ENCODE data around the gene PARD6B.
"Not testable (repeated sequence)": the region's sequence is repeated elsewhere in the genome, so short reads cannot be mapped to it uniquely, and the experiment has no call there.

The PARD6B gene

GRCh38 chr20:50746138-50746940, 15.0 kb downstream of the PARD6B start:
- DNase-seq (ENCODE audit: low read depth in 2 of 2) = no peak

DNA sequence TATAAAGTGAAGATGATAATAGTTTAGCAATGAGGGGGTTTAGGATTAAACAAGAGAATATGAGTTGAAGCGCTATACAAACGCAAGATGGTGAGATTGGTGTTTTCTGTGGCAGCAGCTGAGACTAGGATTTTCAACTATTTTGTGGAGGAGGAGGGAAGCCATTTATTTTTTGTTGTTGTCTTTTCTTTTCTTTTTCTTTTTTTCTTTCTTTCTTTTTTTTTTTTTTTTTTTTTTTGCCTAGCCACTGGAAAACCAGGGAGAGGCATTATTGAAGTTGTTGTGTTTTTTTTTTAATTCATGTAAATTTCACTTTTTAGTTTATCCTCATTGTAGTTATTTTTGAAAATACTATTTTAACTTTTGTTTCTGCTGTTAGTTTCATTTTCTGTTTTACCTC, 15.9 kb downstream of the PARD6B start:
- no peak for DNase-seq (ENCODE audit: low read depth in 2 of 2)

DNA sequence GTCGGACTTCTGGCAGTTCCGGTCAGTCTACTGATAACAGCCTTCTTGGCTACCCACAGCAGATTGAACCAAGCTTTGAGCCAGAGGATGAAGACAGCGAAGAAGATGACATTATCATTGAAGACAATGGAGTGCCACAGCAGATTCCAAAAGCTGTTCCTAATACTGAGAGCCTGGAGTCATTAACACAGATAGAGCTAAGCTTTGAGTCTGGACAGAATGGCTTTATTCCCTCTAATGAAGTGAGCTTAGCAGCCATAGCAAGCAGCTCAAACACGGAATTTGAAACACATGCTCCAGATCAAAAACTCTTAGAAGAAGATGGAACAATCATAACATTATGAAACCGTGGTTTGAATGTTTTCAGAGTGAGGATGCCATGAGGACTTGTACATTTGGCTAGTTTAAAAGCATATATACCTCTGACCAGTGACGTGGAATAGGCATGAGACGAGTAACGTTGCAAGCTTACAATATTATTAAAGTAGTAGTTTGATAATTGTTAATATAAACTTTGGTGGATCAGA, 18.8 kb downstream of the PARD6B start:
- DNase-seq (ENCODE audit: low read depth in 2 of 2) = no peak

DNA sequence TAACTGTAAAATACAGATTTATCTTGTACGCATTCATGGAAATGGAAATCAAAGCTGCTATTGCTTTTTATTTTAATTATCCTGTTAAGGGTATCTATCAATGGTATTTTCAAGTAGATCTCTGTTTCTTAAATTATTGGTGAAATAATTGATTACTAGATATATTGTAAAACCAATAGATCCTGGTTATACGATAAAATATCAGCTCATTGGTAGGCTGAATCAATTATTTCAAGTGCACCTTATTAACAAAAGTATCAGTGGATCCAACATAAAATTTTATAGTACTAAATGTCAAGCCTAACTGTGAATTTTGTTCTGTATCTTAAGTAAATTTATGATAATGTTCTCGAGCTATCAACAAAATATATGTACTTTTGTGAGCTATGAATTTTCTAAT, 21.8 kb downstream of the PARD6B start:
- DNase-seq (ENCODE audit: low read depth in 2 of 2) = no peak

DNA sequence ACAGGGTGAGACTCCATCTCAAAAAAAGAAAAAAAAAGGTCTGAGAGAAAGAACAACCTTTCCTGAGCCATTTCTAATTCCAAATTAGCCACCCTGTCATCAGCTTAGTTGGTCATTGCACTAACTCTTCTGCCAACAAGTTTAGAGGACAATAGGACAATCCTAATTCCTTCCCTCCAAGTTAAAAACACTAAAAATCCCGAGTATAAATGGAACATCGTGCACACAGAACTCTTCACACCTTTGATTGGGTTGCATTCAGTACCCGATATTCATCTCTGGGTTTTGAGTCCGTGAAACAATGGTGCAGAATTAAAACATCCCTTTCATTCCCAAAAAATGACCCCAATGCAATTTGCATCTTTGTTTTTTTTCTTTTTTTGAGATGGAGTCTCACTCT, 23.0 kb downstream of the PARD6B start:
- no peak for DNase-seq (ENCODE audit: low read depth in 2 of 2)

- no peak for DNase-seq (ENCODE audit: low read depth in 2 of 2)
Measured at GRCh38 chr20:50756447-50756846, 25.1 kb downstream of the PARD6B start.

GRCh38 chr20:50758469-50758868, 27.1 kb downstream of the PARD6B start:
- DNase-seq (ENCODE audit: low read depth in 2 of 2) = no peak

GRCh38 chr20:50758992-50759391, 27.6 kb downstream of the PARD6B start:
- no peak for DNase-seq (ENCODE audit: low read depth in 2 of 2)

DNA sequence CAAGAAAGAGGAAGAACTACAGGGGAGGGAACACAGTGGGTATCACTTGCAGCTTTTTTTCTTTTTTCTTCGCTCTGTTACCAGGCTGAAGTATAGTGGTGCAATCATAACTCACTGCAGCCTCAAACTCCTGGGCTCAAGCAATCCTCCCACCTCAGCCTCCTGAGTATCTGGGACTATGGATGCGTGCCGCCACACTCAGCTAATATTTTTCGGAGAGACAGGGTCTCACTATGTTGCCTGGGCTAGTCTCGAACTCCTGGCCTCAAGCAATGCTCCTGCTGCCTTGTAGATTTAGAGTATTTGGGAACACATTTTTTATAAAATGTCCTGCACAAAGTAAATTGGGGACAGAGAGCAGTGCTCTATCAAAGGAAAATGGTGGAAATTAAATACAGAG, 28.3 kb downstream of the PARD6B start:
- no peak for DNase-seq (ENCODE audit: low read depth in 2 of 2)

- DNase-seq (ENCODE audit: low read depth in 2 of 2) = no peak
Measured at GRCh38 chr20:50762045-50762422, 30.7 kb downstream of the PARD6B start.

DNA sequence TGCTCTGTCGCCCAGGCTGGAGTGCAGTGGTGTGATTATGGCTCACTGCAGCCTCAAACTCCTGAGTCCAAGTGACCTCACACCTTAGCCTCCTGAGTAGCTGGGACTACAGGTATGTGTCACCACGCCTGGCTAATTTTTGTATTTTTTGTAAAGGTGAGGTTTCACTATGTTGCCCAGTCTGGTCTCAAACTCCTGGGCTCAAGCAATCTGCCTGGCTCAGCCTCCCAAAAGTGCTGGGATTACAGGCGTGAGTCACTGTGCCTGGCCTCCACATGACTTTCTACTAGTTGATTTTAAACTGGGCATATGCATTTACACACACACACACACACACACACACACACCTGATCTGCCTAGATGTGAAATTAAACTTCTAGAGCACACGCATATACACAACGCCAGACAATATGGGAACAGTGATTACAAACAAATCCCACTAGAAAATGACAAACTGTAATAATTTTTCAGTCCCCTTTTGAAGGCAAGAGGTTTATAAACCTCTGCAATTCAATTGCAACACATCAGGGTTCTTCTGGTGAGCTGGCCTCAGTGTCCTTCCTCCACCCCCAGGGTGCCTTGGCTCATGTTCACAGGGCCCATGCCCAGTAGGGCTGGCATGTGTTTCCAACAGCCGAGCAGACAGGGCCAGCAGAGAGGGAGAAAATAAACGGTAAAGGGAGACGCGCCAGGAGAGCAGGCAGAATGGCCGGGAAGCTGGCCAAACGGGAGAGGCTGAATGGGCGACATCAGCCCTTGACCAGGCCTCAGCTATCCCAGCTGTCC, 31.2 kb downstream of the PARD6B start:
- DNase-seq (ENCODE audit: low read depth in 2 of 2) = no peak

DNA sequence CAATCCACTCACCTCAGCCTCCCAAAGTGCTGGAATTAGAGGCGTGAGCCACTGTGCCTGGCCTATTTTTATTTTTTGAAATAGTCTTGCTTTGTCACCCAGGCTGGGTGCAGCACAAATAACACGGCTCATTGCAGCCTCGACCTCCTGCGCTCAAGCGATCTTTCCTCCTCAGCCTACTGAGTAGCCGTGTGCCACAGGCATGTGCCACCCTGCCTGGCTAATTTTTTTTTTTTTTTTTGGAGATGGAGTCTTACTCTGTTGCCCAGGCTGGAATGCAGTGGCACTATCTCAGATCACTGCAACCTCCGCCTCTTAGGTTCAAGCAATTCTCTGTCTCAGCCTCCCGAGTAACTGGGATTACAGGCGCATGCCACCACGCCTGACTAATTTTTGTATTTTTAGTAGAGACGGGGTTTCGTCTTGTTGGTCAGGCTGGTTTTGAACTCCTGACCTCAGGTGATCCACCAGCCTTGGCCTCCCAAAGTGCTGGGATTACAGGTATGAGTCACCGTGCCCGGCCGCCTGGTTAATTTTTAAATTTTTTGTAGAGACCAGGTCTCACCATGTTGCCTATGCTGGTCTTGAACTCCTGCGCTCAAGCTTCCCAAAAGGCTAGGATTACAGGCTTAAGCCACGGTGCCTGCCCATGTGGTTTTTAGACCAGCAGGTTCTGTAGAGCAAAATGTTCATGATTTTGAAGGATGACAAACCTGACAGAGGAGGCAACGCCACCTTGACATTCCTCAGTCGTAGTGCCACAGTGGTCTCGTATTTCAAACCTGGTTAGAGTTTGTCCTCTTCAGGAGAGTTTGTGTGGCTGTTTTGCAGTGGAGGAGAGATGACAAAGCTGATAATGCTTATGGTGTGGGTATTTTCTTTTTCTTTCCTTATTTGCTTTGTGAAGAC, 32.4 kb downstream of the PARD6B start:
- not testable (repeated sequence) for DNase-seq (ENCODE audit: low read depth in 2 of 2)

DNA sequence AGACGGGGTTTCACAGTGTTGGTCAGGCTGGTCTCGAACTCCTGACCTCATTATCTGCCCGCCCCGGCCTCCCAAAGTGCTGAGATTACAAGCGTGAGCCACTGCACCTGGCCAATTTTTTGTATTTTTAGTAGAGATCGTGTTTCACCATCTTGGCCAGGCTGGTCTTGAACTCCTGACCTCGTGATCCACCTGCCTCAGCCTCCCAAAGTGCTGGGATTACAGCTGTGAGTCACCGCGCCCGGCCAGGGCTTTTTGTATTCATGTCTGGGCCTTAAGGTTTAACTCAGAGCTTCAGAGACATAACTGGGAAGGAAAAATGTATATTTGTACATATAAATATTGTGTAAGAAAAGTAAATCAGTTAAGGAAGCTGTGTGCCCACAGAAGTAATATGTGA, 33.9 kb downstream of the PARD6B start:
- DNase-seq (ENCODE audit: low read depth in 2 of 2) = not testable (repeated sequence)

DNA sequence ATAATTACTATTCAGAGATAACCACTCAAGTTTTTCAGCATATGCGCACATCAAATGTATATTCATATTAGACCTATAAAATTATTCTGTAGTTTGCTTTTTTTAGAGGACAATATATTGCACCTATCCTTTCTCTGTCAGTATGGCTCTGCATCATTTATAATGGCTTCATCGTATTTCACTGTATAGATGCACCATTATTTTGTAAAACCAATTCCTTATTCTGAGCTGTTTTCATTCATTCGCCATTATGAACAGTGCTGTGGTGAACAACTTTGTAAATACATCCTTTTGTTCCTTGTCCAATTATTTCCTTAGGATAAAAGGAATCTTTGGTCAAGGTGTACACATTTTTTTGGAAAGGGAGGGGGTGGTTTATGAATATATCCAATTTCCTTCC, 34.3 kb downstream of the PARD6B start:
- no peak for DNase-seq (ENCODE audit: low read depth in 2 of 2)

DNA sequence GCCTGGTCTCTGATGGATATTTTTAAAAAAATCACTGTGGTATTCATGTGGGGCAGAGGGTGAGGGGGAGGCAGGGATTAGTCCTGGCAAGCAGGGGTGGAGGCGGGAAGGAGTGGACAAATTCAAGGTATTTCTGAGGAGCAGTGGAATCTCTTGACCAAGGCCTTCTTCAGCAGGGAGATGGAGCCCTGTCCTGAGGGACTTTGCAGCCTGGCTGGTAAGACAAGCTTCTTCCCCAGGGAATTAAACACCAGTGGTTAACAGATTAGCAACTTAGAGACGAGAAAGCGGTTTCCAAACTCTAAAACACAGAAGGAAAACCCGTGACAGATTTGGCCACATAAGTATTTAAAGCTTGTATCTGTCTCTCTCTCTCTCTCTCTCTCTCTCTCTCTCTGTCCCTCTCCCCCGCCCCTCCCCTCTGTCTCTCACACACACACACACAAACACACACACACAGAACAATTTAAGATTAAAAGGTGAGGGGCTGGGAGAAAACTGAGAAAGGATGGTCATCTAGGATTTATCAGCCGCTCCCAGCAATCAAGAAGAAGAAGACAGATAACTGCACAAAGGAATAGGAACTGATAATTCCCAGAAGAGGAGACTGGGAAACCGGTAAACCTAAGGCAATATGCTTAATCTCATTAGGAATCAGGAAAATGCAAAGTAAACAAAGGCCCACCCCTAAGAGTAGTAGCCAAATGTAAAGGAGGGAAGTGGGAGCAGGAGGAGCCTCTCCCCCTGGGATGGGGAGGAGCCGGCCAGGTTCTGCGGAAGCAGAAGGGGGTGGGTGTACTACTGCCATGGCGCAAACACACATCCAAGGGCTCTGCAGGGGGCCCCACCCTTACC, 35.8 kb downstream of the PARD6B start:
- not testable (repeated sequence) for DNase-seq (ENCODE audit: low read depth in 2 of 2)

DNA sequence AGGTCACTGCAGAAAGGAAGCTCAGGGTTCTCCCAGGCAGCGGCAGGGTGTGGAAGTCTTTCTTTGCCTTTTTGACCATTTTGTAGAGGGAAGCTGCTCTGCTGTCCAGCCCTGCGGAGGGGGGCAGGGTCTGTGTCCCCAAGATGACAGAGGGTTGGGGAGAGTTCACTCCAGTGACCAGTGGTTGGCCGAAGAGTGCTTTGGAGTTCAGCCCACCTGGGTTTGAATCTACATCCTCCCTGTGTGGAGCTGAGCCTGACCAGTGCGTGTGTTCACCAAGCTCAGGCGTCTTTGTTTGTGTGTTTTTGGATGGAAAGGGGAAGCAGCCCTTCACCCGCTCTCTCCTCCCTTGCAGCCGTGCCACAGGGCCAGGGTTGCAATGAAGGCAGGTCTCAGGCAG, 37.6 kb downstream of the PARD6B start:
- DNase-seq (ENCODE audit: low read depth in 2 of 2) = not testable (repeated sequence)

- not testable (repeated sequence) for DNase-seq (ENCODE audit: low read depth in 2 of 2)
Measured at GRCh38 chr20:50769551-50770085, 38.2 kb downstream of the PARD6B start.

DNA sequence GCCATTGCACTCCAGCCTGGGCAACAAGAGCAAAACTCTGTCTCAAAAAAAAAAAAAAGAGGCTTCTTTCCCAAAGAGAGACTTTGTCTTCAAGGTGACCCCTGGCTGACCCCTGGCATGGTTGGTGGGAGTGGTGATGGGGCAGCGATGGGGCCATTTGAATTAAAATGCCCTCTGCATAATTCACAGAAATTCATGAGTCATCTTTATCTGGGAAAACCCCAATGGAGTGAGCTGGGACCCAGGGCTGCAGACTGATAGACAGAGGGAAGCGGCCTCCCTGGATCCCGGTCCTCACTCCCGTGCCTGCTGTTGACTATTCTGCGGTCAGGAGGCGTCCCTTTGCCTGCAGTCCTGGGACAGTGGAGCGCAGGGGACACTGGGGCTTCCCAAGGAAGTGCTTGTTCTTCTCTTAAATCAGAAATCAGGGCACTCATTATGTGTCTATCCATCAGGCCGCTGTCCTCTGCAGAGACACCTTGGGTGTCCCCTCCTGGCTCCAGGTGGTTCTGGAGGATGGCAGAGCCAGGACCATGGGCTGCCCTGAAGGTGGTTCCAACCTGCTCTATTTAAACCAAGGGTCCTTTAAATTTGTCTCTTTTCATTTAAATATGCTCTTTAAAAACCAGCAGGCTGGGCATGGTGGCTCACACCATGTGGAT, 40.2 kb downstream of the PARD6B start:
- not testable (repeated sequence) for DNase-seq (ENCODE audit: low read depth in 2 of 2)

- DNase-seq (ENCODE audit: low read depth in 2 of 2) = no peak
Measured at GRCh38 chr20:50772420-50773185, 41.2 kb downstream of the PARD6B start.
